Measurements from ENCODE around the gene ADCY9. TPM values are rescaled to one million over a fixed set of nuclear protein-coding genes. Genes with fewer than 3 reads are reported as not detected.

ADCY9 gene
- total RNA-seq, 1 experiment from 2014 or later, result 11.5 TPM

DNA sequence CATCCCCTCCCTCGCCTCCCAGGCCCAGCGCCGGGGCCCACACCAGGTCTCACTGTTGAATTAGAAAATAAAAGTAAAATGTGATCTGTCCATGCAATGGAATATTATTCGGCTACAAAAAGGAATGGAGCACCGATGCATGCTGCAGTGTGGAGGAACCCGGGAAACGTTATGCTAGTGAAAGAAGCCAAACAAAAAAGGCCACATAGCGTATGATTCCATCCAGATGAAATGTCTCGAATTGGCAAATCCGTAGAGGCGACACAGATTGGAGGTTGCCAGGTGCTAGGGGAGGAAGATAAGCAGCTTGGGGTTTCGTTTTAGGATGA is 972 bp upstream of the ADCY9 start:
- TF ChIP-seq, protein P1, sequence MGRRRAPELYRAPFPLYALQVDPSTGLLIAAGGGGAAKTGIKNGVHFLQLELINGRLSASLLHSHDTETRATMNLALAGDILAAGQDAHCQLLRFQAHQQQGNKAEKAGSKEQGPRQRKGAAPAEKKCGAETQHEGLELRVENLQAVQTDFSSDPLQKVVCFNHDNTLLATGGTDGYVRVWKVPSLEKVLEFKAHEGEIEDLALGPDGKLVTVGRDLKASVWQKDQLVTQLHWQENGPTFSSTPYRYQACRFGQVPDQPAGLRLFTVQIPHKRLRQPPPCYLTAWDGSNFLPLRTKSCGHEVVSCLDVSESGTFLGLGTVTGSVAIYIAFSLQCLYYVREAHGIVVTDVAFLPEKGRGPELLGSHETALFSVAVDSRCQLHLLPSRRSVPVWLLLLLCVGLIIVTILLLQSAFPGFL (CRISPR knock-in tag; IDR thresholded peaks at IDR 0.05; ENCODE audit: borderline replicate concordance), result no peak
- no peak for TF ChIP-seq NFYB (CRISPR knock-in tag; conservative IDR thresholded peaks at IDR 0.05; ENCODE audit: low read depth)
- TF ChIP-seq, protein P2, sequence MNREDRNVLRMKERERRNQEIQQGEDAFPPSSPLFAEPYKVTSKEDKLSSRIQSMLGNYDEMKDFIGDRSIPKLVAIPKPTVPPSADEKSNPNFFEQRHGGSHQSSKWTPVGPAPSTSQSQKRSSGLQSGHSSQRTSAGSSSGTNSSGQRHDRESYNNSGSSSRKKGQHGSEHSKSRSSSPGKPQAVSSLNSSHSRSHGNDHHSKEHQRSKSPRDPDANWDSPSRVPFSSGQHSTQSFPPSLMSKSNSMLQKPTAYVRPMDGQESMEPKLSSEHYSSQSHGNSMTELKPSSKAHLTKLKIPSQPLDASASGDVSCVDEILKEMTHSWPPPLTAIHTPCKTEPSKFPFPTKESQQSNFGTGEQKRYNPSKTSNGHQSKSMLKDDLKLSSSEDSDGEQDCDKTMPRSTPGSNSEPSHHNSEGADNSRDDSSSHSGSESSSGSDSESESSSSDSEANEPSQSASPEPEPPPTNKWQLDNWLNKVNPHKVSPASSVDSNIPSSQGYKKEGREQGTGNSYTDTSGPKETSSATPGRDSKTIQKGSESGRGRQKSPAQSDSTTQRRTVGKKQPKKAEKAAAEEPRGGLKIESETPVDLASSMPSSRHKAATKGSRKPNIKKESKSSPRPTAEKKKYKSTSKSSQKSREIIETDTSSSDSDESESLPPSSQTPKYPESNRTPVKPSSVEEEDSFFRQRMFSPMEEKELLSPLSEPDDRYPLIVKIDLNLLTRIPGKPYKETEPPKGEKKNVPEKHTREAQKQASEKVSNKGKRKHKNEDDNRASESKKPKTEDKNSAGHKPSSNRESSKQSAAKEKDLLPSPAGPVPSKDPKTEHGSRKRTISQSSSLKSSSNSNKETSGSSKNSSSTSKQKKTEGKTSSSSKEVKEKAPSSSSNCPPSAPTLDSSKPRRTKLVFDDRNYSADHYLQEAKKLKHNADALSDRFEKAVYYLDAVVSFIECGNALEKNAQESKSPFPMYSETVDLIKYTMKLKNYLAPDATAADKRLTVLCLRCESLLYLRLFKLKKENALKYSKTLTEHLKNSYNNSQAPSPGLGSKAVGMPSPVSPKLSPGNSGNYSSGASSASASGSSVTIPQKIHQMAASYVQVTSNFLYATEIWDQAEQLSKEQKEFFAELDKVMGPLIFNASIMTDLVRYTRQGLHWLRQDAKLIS (CRISPR knock-in tag; IDR thresholded peaks at IDR 0.05; ENCODE audit: borderline replicate concordance), result no peak
- TF ChIP-seq ZNF396 (CRISPR knock-in tag; IDR thresholded peaks at IDR 0.05; ENCODE audit: borderline replicate concordance), result no peak
- TF ChIP-seq TP53 (CRISPR knock-in tag; IDR thresholded peaks at IDR 0.05), result no peak
- TF ChIP-seq NR3C1 (CRISPR knock-in tag; conservative IDR thresholded peaks at IDR 0.05; ENCODE audit: low read depth), result no peak
- no peak for TF ChIP-seq CBFB (CRISPR knock-in tag; IDR thresholded peaks at IDR 0.05; ENCODE audit: low read depth)
- TF ChIP-seq, protein P3, sequence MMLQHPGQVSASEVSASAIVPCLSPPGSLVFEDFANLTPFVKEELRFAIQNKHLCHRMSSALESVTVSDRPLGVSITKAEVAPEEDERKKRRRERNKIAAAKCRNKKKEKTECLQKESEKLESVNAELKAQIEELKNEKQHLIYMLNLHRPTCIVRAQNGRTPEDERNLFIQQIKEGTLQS (CRISPR knock-in tag; conservative IDR thresholded peaks at IDR 0.05), result no peak
- TF ChIP-seq IRF2 (CRISPR knock-in tag; IDR thresholded peaks at IDR 0.05; ENCODE audit: borderline replicate concordance, low read depth), result no peak
- TF ChIP-seq, protein P4, sequence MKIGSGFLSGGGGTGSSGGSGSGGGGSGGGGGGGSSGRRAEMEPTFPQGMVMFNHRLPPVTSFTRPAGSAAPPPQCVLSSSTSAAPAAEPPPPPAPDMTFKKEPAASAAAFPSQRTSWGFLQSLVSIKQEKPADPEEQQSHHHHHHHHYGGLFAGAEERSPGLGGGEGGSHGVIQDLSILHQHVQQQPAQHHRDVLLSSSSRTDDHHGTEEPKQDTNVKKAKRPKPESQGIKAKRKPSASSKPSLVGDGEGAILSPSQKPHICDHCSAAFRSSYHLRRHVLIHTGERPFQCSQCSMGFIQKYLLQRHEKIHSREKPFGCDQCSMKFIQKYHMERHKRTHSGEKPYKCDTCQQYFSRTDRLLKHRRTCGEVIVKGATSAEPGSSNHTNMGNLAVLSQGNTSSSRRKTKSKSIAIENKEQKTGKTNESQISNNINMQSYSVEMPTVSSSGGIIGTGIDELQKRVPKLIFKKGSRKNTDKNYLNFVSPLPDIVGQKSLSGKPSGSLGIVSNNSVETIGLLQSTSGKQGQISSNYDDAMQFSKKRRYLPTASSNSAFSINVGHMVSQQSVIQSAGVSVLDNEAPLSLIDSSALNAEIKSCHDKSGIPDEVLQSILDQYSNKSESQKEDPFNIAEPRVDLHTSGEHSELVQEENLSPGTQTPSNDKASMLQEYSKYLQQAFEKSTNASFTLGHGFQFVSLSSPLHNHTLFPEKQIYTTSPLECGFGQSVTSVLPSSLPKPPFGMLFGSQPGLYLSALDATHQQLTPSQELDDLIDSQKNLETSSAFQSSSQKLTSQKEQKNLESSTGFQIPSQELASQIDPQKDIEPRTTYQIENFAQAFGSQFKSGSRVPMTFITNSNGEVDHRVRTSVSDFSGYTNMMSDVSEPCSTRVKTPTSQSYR (CRISPR knock-in tag; IDR thresholded peaks at IDR 0.05), result no peak
- TF ChIP-seq, protein P5, sequence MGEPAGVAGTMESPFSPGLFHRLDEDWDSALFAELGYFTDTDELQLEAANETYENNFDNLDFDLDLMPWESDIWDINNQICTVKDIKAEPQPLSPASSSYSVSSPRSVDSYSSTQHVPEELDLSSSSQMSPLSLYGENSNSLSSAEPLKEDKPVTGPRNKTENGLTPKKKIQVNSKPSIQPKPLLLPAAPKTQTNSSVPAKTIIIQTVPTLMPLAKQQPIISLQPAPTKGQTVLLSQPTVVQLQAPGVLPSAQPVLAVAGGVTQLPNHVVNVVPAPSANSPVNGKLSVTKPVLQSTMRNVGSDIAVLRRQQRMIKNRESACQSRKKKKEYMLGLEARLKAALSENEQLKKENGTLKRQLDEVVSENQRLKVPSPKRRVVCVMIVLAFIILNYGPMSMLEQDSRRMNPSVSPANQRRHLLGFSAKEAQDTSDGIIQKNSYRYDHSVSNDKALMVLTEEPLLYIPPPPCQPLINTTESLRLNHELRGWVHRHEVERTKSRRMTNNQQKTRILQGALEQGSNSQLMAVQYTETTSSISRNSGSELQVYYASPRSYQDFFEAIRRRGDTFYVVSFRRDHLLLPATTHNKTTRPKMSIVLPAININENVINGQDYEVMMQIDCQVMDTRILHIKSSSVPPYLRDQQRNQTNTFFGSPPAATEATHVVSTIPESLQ (CRISPR knock-in tag; IDR thresholded peaks at IDR 0.05), result no peak
- TF ChIP-seq, protein P6, sequence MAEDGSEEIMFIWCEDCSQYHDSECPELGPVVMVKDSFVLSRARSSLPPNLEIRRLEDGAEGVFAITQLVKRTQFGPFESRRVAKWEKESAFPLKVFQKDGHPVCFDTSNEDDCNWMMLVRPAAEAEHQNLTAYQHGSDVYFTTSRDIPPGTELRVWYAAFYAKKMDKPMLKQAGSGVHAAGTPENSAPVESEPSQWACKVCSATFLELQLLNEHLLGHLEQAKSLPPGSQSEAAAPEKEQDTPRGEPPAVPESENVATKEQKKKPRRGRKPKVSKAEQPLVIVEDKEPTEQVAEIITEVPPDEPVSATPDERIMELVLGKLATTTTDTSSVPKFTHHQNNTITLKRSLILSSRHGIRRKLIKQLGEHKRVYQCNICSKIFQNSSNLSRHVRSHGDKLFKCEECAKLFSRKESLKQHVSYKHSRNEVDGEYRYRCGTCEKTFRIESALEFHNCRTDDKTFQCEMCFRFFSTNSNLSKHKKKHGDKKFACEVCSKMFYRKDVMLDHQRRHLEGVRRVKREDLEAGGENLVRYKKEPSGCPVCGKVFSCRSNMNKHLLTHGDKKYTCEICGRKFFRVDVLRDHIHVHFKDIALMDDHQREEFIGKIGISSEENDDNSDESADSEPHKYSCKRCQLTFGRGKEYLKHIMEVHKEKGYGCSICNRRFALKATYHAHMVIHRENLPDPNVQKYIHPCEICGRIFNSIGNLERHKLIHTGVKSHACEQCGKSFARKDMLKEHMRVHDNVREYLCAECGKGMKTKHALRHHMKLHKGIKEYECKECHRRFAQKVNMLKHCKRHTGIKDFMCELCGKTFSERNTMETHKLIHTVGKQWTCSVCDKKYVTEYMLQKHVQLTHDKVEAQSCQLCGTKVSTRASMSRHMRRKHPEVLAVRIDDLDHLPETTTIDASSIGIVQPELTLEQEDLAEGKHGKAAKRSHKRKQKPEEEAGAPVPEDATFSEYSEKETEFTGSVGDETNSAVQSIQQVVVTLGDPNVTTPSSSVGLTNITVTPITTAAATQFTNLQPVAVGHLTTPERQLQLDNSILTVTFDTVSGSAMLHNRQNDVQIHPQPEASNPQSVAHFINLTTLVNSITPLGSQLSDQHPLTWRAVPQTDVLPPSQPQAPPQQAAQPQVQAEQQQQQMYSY (CRISPR knock-in tag; IDR thresholded peaks at IDR 0.05), result no peak
- TF ChIP-seq, protein P7, sequence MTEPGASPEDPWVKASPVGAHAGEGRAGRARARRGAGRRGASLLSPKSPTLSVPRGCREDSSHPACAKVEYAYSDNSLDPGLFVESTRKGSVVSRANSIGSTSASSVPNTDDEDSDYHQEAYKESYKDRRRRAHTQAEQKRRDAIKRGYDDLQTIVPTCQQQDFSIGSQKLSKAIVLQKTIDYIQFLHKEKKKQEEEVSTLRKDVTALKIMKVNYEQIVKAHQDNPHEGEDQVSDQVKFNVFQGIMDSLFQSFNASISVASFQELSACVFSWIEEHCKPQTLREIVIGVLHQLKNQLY (CRISPR knock-in tag; IDR thresholded peaks at IDR 0.05), result no peak
- TF ChIP-seq TEAD1 (CRISPR knock-in tag; IDR thresholded peaks at IDR 0.05), result no peak
- no peak for TF ChIP-seq JUN (CRISPR knock-in tag; IDR thresholded peaks at IDR 0.05)
- no peak for TF ChIP-seq TEAD4 (CRISPR knock-in tag; IDR thresholded peaks at IDR 0.05)
- TF ChIP-seq NR1H2 (CRISPR knock-in tag; IDR thresholded peaks at IDR 0.05), result no peak
- no peak for TF ChIP-seq ZNF671 (CRISPR knock-in tag; IDR thresholded peaks at IDR 0.05)
- TF ChIP-seq RORB (CRISPR knock-in tag; IDR thresholded peaks at IDR 0.05), result no peak
- TF ChIP-seq, protein P8, sequence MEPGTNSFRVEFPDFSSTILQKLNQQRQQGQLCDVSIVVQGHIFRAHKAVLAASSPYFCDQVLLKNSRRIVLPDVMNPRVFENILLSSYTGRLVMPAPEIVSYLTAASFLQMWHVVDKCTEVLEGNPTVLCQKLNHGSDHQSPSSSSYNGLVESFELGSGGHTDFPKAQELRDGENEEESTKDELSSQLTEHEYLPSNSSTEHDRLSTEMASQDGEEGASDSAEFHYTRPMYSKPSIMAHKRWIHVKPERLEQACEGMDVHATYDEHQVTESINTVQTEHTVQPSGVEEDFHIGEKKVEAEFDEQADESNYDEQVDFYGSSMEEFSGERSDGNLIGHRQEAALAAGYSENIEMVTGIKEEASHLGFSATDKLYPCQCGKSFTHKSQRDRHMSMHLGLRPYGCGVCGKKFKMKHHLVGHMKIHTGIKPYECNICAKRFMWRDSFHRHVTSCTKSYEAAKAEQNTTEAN (CRISPR knock-in tag; IDR thresholded peaks at IDR 0.05), result no peak
- Mint-ChIP-seq H3K4me3 (peak overlapping the region; percentile 79), H3K27ac (no peak overlapping the region), H3K9me3 (no peaks in the 10 kb centered on the region), H3K27me3 (ENCODE audit: low read depth) (peaks cover 32% of the 10 kb centered on the region), H3K4me1 (peaks cover 31% of the 10 kb centered on the region), H3K36me3 (peaks cover 3% of the 10 kb centered on the region; the same call in 1 of the 2 replicates)
- DNase-seq (ENCODE audit: low spot score) (no peak), ATAC-seq (no peak)
- ChIA-PET CTCF (no interaction called here), POLR2A (no interaction called here)
